Activated CD4-positive, alpha-beta memory T cell treated with anti-CD3 and anti-CD28 coated beads for 36 hours (primary cell): ENCODE measurements around the gene GORASP1. TPM values are rescaled to one million over a fixed set of nuclear protein-coding genes. Genes with fewer than 3 reads are reported as not detected.
A peak's percentile ranks its signal among the peaks of the same experiment; 100 is the strongest.

ENCODE experiments used
- CTCF ChIA-PET: fragments of 350-600 bp; sonication (Branson Sonifier 250); formaldehyde crosslinking; loops from one replicate; lab custom pipeline; 2021; ENCODE audit warnings: antibody characterized with exemption, inconsistent platforms; lab: Charles Lee
- POLR2A ChIA-PET: fragments of 350-600 bp; sonication (Branson Sonifier 250); formaldehyde crosslinking; loops from one replicate; lab custom pipeline; 2021; ENCODE audit warnings: antibody characterized with exemption; lab: Charles Lee
- DNase-seq: peaks from one replicate; pipeline ENCODE4 v3.0.0-alpha.2; 2020
- H3K27ac Mint-ChIP-seq: one replicate; pipeline ENCODE4 v1.8.0; 2021; ENCODE audit warnings: mixed read lengths
- H3K27me3 Mint-ChIP-seq: one replicate; pipeline ENCODE4 v1.8.0; 2021; ENCODE audit warnings: mixed read lengths
- H3K36me3 Mint-ChIP-seq: one replicate; pipeline ENCODE4 v1.8.0; 2021; ENCODE audit warnings: mixed read lengths
- H3K4me1 Mint-ChIP-seq: one replicate; pipeline ENCODE4 v1.8.0; 2021; ENCODE audit warnings: low read depth, mixed read lengths
- H3K4me3 Mint-ChIP-seq: one replicate; pipeline ENCODE4 v1.8.0; 2021; ENCODE audit warnings: mild to moderate bottlenecking, mixed read lengths
- H3K9me3 Mint-ChIP-seq: one replicate; pipeline ENCODE4 v1.8.0; 2021; ENCODE audit warnings: mixed read lengths
- intact Hi-C: fragments of 100-400 bp; cut with micrococcal nuclease; formaldehyde crosslinking; loops from one replicate; pipeline ENCODE4 v1.15.1; 2023
- total RNA-seq, 2 experiments: library from RNA; stranded (reverse); gene quantifications; one replicate each; pipeline ENCODE4 v1.2.3, GENCODE V29; 2021

Gene GORASP1
- total RNA-seq, 2 experiments from 2014 or later = 32.7 to 34.1 TPM

GRCh38 chr3:39147711-39148434 lies 40.4 kb upstream of the GORASP1 start:
- Mint-ChIP-seq H3K36me3 (peaks cover 92% of the 10 kb centered on the region), H3K27ac (peak overlapping the region; percentile 97), H3K27me3 (no peaks in the 10 kb centered on the region), H3K4me3 (peak overlapping the region; percentile 92), H3K4me1 (peaks cover 66% of the 10 kb centered on the region), H3K9me3 (no peaks in the 10 kb centered on the region)
- CTCF ChIA-PET = interaction anchor here (1.1 to 1.4 kb wide), 2 partner anchors 42 to 140 kb away, joined by 4 to 10 read pairs; no protein-coding TSS in a partner anchor
- intact Hi-C loops = loop anchor here (1.0 kb wide), 2 partner anchors 41 to 119 kb away; partner anchors contain the start of genes GORASP1 and TTC21A
- POLR2A ChIA-PET = interaction anchor here (0.5 to 2.1 kb wide), 6 partner anchors 9 to 262 kb away, joined by 3 to 7 read pairs (median 4); partner anchors contain the start of genes GORASP1 and TTC21A
- peak; percentile 75 for DNase-seq

GRCh38 chr3:39146611-39147591 lies 39.5 kb upstream of the GORASP1 start:
- no peaks in the 10 kb centered on the region for H3K9me3 Mint-ChIP-seq
- POLR2A ChIA-PET = interaction anchor here (0.5 to 1.8 kb wide), 5 partner anchors 8 to 44 kb away, joined by 3 to 6 read pairs (median 3); partner anchors contain the start of genes GORASP1 and TTC21A
- peak overlapping the region; percentile 92 for H3K4me3 Mint-ChIP-seq
- peaks cover 69% of the 10 kb centered on the region for H3K4me1 Mint-ChIP-seq
- CTCF ChIA-PET = interaction anchor here (0.6 to 1.1 kb wide), 3 partner anchors 11 to 43 kb away, joined by 3 to 4 read pairs (median 3); no protein-coding TSS in a partner anchor
- intact Hi-C loops = loop anchor here (1.0 kb wide), 2 partner anchors 40 to 120 kb away; partner anchors contain the start of genes GORASP1 and TTC21A
- H3K27me3 Mint-ChIP-seq = no peaks in the 10 kb centered on the region
- H3K27ac Mint-ChIP-seq = peak overlapping the region; percentile 97
- H3K36me3 Mint-ChIP-seq = peaks cover 92% of the 10 kb centered on the region
- DNase-seq = peak; percentile 90

GRCh38 chr3:39146083-39146501 lies 38.7 kb upstream of the GORASP1 start:
- H3K36me3 Mint-ChIP-seq = peaks cover 90% of the 10 kb centered on the region
- H3K9me3 Mint-ChIP-seq = no peaks in the 10 kb centered on the region
- intact Hi-C loops = no loop called here
- peak overlapping the region; percentile 97 for H3K27ac Mint-ChIP-seq
- DNase-seq = no peak
- peaks cover 72% of the 10 kb centered on the region for H3K4me1 Mint-ChIP-seq
- CTCF ChIA-PET = interaction anchor here (1.1 to 1.3 kb wide), 2 partner anchors 12 to 146 kb away, joined by 3 to 6 read pairs; no protein-coding TSS in a partner anchor
- no peaks in the 10 kb centered on the region for H3K27me3 Mint-ChIP-seq
- H3K4me3 Mint-ChIP-seq = peak overlapping the region; percentile 8
- POLR2A ChIA-PET = interaction anchor here (1.8 kb wide), 1 partner anchor 38 kb away, joined by 6 read pairs; the partner anchor contains the start of genes GORASP1 and TTC21A

DNA sequence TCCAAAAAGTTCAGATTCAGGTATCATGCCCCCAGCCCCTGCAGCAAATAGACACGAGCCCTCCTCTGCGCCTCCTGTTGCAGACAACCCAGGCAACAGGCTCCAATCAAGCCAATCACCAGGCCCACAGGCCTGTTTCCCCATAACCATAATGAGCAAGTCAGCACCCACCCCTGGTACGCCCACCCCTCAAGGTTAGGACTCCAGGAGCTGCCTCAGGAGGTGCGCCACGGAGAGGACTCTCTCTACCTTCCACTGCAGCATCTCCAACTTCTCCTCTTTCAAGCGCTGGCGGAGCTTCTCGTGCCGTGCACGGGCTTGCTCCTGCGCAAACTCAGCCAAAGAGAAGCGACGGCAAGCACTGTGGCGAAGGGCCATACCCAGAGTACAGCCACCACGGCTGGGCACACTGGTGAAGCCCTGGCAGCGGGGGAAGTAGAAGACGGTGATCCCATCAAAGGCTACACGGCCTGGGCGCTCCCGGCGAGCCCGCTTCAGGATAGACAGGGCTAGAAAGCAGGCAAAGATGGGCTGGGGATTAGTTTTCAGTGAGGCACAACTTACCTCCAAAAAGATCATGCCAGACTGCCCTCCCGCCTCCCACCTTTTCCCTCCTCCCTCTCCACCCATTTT lies 37.4 kb upstream of the GORASP1 start:
- H3K4me1 Mint-ChIP-seq = peaks cover 71% of the 10 kb centered on the region
- no peaks in the 10 kb centered on the region for H3K27me3 Mint-ChIP-seq
- peaks cover 84% of the 10 kb centered on the region for H3K36me3 Mint-ChIP-seq
- ChIA-PET POLR2A (interaction anchor here (1.1 kb wide), 1 partner anchor 37 kb away, joined by 3 read pairs; the partner anchor contains the start of genes GORASP1 and TTC21A), CTCF (interaction anchor here (1.3 kb wide), 1 partner anchor 147 kb away, joined by 6 read pairs; no protein-coding TSS in a partner anchor)
- intact Hi-C loops = no loop called here
- no peak for DNase-seq
- no peak overlapping the region for H3K4me3 Mint-ChIP-seq
- no peaks in the 10 kb centered on the region for H3K9me3 Mint-ChIP-seq
- peak overlapping the region; percentile 47 for H3K27ac Mint-ChIP-seq

- H3K4me3 Mint-ChIP-seq = no peak overlapping the region
- no peak for DNase-seq
- no peaks in the 10 kb centered on the region for H3K27me3 Mint-ChIP-seq
- H3K4me1 Mint-ChIP-seq = peaks cover 71% of the 10 kb centered on the region
- CTCF ChIA-PET = interaction anchor here (2.7 kb wide), 1 partner anchor 144 kb away, joined by 7 read pairs; no protein-coding TSS in a partner anchor
- POLR2A ChIA-PET = interaction anchor here (1.1 kb wide), 1 partner anchor 36 kb away, joined by 3 read pairs; the partner anchor contains the start of genes GORASP1 and TTC21A
- intact Hi-C loops = no loop called here
- peaks cover 77% of the 10 kb centered on the region for H3K36me3 Mint-ChIP-seq
- no peaks in the 10 kb centered on the region for H3K9me3 Mint-ChIP-seq
- H3K27ac Mint-ChIP-seq = peak overlapping the region; percentile 47
Observed at GRCh38 chr3:39144095-39144747, 36.8 kb upstream of the GORASP1 start.

- Mint-ChIP-seq H3K27ac (no peak overlapping the region), H3K27me3 (no peaks in the 10 kb centered on the region), H3K4me1 (peaks cover 71% of the 10 kb centered on the region), H3K9me3 (no peaks in the 10 kb centered on the region), H3K36me3 (peaks cover 68% of the 10 kb centered on the region), H3K4me3 (no peak overlapping the region)
- POLR2A ChIA-PET = interaction anchor here (1.1 kb wide), 1 partner anchor 8 kb away, joined by 3 read pairs; no protein-coding TSS in a partner anchor
- intact Hi-C loops = no loop called here
- CTCF ChIA-PET = interaction anchor here (1.4 to 2.7 kb wide), 3 partner anchors 145 to 235 kb away, joined by 3 to 7 read pairs (median 4); no protein-coding TSS in a partner anchor
- DNase-seq = no peak
Observed at GRCh38 chr3:39143051-39143885, 35.8 kb upstream of the GORASP1 start.

GRCh38 chr3:39142067-39142466 lies 34.6 kb upstream of the GORASP1 start:
- intact Hi-C loops = no loop called here
- Mint-ChIP-seq H3K27ac (peak overlapping the region; percentile 23), H3K4me1 (peaks cover 65% of the 10 kb centered on the region), H3K9me3 (no peaks in the 10 kb centered on the region), H3K4me3 (no peak overlapping the region), H3K36me3 (peaks cover 59% of the 10 kb centered on the region), H3K27me3 (no peaks in the 10 kb centered on the region)
- DNase-seq = no peak
- ChIA-PET POLR2A (no interaction called here), CTCF (interaction anchor here (1.6 to 2.7 kb wide), 2 partner anchors 146 to 236 kb away, joined by 3 to 7 read pairs; no protein-coding TSS in a partner anchor)

DNA sequence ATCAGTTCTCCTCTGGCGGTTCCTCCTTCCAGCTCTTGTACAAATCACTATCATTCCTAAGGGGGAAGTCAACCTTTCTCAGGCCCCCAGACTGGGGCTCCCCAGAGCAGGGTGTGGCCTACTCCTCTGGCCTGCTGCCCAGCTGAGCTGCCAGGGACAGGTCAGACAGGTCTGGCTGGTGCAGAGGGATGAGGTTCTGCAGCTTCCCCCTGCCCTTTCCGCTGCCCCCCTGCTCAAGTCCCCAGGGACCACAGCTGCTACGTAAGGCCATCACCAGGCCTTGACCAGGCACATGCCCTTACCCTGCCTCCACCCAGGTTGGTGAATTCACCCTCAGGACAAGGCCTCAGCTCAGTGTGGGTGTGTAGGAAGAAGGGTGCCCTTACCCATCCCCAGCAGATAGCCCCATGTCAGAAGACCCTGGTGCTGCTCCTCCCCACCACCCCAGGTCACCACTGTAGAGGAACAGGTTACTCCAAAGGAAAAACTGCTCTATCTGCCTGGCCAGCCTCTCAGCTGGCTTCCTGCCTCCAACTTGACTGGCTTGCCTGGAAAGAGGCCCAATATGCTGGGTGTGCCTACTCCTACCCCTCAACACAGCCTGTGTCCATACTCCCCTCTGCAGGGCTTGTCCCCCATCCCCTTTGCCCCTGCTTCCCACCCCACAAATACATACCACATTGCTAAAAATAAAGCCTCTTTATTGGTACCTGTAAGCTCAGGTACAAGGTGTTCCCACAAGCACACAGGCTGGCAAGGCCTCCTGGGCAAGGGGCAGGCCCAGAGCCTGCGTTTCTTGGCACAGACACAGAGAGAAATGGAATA lies 34.0 kb upstream of the GORASP1 start:
- intact Hi-C loops = no loop called here
- no peak overlapping the region for H3K27ac Mint-ChIP-seq
- H3K9me3 Mint-ChIP-seq = no peaks in the 10 kb centered on the region
- no peak overlapping the region for H3K4me3 Mint-ChIP-seq
- no peak for DNase-seq
- CTCF ChIA-PET = interaction anchor here (2.7 kb wide), 1 partner anchor 147 kb away, joined by 7 read pairs; no protein-coding TSS in a partner anchor
- POLR2A ChIA-PET = interaction anchor here (1.4 kb wide), 1 partner anchor 14 kb away, joined by 3 read pairs; no protein-coding TSS in a partner anchor
- H3K36me3 Mint-ChIP-seq = peaks cover 53% of the 10 kb centered on the region
- peaks cover 58% of the 10 kb centered on the region for H3K4me1 Mint-ChIP-seq
- H3K27me3 Mint-ChIP-seq = no peaks in the 10 kb centered on the region

DNA sequence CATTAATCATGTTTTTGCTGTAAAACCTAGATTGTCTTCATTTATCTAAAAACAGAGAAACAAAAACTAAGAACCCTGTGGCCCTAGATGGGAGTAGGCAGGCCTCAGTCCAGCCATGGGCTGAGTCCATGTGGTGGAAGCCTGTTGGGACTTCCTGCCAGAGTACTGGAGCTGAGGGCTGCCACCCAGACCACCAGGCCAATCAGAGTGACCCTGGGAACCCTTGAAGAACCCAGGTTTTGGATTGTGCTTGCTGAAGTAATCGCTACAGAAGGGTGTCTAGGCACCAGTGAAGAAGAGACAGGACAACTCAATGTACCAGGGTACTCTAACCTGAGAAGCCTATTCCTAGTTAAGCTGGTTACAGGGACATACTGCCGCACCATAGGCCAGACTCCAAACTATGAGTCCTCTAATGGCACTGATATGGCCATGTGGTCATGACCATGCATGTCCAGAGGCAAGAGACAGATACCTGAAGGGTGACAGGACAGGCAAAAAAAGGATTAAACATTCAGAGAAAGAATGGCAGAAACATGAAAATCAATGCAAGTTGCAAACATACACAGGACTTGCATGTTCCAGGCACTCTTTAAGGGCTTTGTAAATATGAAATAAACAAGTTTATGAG lies 33.0 kb upstream of the GORASP1 start:
- Mint-ChIP-seq H3K36me3 (peaks cover 45% of the 10 kb centered on the region), H3K4me1 (peaks cover 51% of the 10 kb centered on the region), H3K27ac (no peak overlapping the region), H3K27me3 (no peaks in the 10 kb centered on the region), H3K4me3 (no peak overlapping the region), H3K9me3 (no peaks in the 10 kb centered on the region)
- intact Hi-C loops = no loop called here
- CTCF ChIA-PET = no interaction called here
- POLR2A ChIA-PET = interaction anchor here (1.4 kb wide), 1 partner anchor 13 kb away, joined by 3 read pairs; no protein-coding TSS in a partner anchor
- no peak for DNase-seq
